ENCODE data around the gene TGFBR2.

Gene TGFBR2

DNA sequence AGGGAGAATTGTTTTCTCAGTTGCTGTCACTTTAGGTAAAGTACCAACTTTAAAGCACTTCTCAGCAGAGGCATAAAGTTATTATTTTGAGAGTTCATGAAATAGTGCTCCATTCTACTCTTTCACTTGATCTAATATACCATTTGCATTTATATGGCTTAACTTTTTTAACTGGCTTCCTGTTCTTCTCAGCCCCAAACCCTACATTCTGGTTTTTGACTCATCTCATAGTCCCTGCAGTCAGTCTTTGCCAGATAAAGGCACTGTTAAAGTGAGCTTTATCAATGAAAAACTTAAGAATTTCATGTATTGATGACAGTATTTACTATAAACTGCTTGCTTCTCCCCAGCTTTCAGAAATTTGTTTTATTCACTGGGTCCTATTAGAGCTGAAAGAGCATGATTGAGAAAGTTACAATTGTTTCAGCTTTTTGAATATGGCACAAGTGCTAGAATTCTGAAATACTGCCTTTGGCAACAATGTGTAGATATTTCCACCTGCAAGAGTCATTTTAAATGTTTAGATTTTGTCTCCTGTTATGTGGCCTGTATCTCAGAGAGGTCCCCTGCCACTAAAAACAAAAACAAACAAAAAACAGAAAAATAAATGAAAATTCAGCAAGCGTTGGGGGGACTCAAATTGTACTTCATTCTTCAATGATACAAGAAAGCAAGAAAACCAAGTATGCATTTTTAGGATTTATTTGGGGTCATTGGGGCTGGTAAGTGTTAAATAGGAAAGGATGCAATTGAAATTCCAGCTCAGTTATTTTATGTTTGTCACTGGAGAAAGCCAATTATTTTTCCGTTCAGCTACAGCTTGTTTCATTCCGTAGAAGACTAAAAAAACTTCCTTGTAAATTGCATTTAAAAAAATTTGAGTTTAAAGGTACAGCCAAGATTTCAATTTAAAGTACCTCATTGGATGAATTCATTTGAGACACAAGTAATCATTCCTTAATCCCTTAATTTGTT, 28.6 kb downstream of the TGFBR2 start:
- peak overlapping the region; percentile 84 for H3K27ac Mint-ChIP-seq (ENCODE audit: low read depth)
- no peaks in the 10 kb centered on the region for H3K27me3 Mint-ChIP-seq
- DNase-seq (ENCODE audit: low spot score in 2 of 2) (no peak), ATAC-seq (replicated peaks; ENCODE audit: extremely low read depth, poor library complexity, severe bottlenecking) (no peak)
- H3K4me1 Mint-ChIP-seq = peaks cover 86% of the 10 kb centered on the region
- peaks cover 20% of the 10 kb centered on the region for H3K36me3 Mint-ChIP-seq (ENCODE audit: insufficient read depth)
- H3K4me3 Mint-ChIP-seq = peak overlapping the region; percentile 70
- H3K9me3 Mint-ChIP-seq = peaks cover 5% of the 10 kb centered on the region

DNA sequence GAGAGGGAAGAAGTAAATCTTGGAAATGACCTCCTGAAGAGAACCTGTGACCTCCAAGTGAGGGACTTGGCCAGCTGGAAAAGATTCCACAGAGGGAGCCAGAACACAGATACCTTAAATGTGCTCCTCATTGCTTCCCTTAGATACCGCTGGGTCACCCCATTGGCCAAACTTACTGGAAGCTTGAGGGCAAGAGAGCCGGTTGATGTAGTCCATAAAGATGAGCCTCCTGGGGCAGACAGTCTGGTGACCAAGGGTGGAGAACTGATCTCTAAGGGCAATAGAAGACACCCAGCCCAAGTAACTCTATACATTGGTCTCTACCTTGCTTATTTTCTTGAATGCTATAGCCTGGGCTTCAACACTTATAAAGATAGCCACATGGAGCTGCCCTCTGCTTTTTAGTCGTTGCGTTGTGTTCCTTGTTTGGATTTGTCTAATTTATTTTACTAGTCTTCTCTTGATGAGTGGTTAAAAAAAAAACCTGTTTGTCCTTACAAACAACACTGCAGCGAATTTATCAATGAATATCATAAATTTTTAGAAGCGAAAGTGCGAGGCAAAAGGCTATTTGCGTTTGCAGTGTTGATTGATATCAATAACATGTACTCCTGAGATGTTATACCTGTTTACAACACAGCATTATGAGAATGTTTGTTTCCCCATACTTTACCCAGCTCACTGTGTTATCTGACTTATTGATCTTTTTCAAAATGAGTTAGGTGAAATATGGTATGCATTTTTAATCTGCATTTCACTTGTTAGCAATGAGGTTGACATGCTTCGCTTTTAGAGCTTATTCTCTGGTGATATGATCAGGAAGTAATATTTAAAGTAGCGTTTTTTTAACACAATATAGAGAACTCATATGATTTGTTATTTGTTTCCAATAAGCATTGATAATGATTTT, 31.2 kb downstream of the TGFBR2 start:
- Mint-ChIP-seq H3K9me3 (peaks cover 5% of the 10 kb centered on the region), H3K4me1 (peaks cover 87% of the 10 kb centered on the region), H3K27ac (ENCODE audit: low read depth) (peak overlapping the region; percentile 84), H3K27me3 (no peaks in the 10 kb centered on the region), H3K4me3 (peak overlapping the region; percentile 70), H3K36me3 (ENCODE audit: insufficient read depth) (peaks cover 17% of the 10 kb centered on the region)
- no peak for DNase-seq (ENCODE audit: low spot score in 2 of 2)
- no peak for ATAC-seq (replicated peaks; ENCODE audit: extremely low read depth, poor library complexity, severe bottlenecking)

DNA sequence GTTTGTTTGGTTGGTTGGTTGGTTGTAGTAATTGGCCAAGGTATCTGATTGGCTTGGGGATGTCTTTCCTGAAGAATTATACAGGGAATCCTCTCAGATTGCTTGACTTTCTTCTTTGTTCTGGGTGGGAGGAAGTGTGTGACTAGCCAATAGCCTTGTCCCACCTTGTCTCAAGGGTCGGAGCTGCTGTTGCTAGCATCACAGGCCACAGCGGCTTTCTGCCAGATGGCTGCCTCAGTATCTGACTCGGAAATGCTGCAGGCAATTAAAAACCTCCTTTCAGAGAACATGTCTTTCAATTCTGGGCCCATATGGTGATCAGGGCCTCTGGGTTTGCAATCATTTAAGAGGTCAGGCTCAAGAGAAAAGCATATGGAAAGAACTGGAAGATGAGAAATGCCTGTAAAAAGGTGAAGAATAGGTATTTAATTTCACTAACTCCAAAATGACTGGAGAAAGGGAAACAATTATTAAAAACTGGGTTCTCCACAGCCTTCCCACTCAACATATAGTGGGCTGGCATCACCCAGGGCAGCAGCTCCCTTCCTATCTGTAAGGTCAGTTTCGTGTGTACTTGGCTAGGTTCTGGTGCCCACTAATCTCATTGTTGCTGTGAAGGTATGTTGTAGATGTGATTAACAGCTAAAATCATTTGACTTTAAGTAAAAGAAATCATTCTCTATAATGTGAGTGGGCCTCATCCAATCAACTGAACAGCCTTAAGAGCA, 32.4 kb downstream of the TGFBR2 start:
- peaks cover 5% of the 10 kb centered on the region for H3K9me3 Mint-ChIP-seq
- DNase-seq (ENCODE audit: low spot score in 2 of 2) (no peak), ATAC-seq (replicated peaks; ENCODE audit: extremely low read depth, poor library complexity, severe bottlenecking) (no peak)
- H3K36me3 Mint-ChIP-seq (ENCODE audit: insufficient read depth) = peaks cover 13% of the 10 kb centered on the region
- peak overlapping the region; percentile 70 for H3K4me3 Mint-ChIP-seq
- H3K27me3 Mint-ChIP-seq = no peaks in the 10 kb centered on the region
- peaks cover 84% of the 10 kb centered on the region for H3K4me1 Mint-ChIP-seq
- peak overlapping the region; percentile 84 for H3K27ac Mint-ChIP-seq (ENCODE audit: low read depth)

DNA sequence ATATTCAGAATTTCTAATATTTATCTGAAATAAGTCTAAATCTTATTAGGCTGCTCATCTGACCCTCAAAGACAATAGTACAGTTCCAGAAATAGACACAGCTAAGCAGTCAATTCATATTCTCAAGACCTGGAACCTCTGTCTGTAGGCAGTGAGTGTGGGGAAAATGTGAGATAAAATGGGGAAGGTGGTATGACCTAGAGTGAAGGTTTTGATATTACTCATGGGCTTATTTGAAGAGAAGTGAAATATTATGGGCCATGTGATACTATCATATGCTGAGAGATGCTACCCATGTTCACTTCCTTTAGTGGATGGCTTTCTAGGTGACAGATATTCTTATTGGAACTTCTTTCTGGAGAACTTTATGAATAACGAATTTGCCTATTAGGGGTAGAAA, 33.5 kb downstream of the TGFBR2 start:
- ATAC-seq (replicated peaks; ENCODE audit: extremely low read depth, poor library complexity, severe bottlenecking) = peak; percentile 45
- peaks cover 87% of the 10 kb centered on the region for H3K4me1 Mint-ChIP-seq
- H3K9me3 Mint-ChIP-seq = peaks cover 5% of the 10 kb centered on the region
- H3K4me3 Mint-ChIP-seq = peak overlapping the region; percentile 70
- peak overlapping the region; percentile 84 for H3K27ac Mint-ChIP-seq (ENCODE audit: low read depth)
- DNase-seq (ENCODE audit: low spot score in 2 of 2) = no peak
- no peaks in the 10 kb centered on the region for H3K27me3 Mint-ChIP-seq
- H3K36me3 Mint-ChIP-seq (ENCODE audit: insufficient read depth) = peaks cover 16% of the 10 kb centered on the region

DNA sequence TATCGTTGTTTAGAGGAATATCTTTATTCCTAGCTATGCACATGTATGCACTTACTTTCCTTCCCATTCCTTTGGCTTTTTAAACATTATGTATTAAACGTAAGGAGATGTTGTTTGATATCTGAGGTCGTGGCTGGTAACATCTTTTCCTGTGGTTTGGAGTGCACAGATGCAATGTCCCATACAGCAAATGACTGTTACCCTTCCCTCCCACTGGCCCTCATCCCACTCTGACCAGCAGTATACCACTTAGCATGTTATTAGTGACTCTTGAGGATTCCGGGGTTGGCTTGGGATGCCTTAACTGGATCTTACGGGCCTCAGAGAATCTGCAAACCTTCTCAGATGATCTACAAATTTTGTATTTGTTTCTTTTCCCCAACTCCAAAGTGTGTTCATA, 34.5 kb downstream of the TGFBR2 start:
- H3K36me3 Mint-ChIP-seq (ENCODE audit: insufficient read depth) = peaks cover 16% of the 10 kb centered on the region
- H3K27me3 Mint-ChIP-seq = no peaks in the 10 kb centered on the region
- DNase-seq (ENCODE audit: low spot score in 2 of 2) (no peak), ATAC-seq (replicated peaks; ENCODE audit: extremely low read depth, poor library complexity, severe bottlenecking) (no peak)
- peaks cover 5% of the 10 kb centered on the region for H3K9me3 Mint-ChIP-seq
- H3K27ac Mint-ChIP-seq (ENCODE audit: low read depth) = peak overlapping the region; percentile 84
- H3K4me1 Mint-ChIP-seq = peaks cover 85% of the 10 kb centered on the region
- peak overlapping the region; percentile 66 for H3K4me3 Mint-ChIP-seq

DNA sequence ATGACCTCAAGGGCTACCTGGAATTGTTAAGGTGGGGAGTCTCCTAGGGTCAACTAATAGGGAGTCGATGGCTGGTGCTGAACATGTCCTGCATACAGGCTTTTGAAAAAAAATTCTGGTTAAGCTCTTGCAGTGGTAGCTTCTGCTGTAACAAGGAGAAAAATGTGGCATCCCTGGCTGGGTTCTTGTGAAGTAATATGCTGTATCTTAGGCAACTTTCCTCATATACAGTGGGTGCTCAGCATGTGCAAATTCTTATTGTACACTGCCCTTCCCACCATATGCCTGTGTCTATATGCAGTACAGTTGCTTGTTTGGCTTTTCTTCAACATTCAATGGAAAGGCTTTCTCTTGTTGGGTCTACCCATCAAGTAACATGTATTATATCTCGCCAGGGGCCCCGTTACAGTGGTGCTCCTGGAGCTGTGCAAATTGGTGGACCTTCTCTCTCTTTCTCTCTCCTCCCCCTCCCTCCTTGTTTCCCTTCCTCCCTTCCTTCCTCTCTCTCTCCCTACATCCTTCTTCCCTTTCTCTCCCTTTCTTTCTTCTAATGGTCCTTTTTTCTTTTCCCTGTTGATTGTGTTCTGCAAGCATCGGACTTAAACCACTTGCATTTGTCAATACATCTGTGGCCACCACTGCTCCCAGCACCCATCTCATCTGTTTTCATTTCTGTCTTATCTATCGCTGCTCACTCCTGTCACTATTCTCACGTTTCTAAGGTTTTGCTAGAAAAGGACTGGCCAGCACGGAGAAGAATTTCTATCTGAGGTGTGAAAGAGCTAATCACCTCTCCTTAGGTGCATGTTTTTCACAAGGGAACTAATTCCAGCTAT, 35.2 kb downstream of the TGFBR2 start:
- Mint-ChIP-seq H3K4me1 (peaks cover 85% of the 10 kb centered on the region), H3K4me3 (peak overlapping the region; percentile 66), H3K36me3 (ENCODE audit: insufficient read depth) (peaks cover 23% of the 10 kb centered on the region), H3K27ac (ENCODE audit: low read depth) (peak overlapping the region; percentile 84), H3K9me3 (peaks cover 5% of the 10 kb centered on the region), H3K27me3 (no peaks in the 10 kb centered on the region)
- ATAC-seq (replicated peaks; ENCODE audit: extremely low read depth, poor library complexity, severe bottlenecking) (no peak), DNase-seq (ENCODE audit: low spot score in 2 of 2) (no peak)

DNA sequence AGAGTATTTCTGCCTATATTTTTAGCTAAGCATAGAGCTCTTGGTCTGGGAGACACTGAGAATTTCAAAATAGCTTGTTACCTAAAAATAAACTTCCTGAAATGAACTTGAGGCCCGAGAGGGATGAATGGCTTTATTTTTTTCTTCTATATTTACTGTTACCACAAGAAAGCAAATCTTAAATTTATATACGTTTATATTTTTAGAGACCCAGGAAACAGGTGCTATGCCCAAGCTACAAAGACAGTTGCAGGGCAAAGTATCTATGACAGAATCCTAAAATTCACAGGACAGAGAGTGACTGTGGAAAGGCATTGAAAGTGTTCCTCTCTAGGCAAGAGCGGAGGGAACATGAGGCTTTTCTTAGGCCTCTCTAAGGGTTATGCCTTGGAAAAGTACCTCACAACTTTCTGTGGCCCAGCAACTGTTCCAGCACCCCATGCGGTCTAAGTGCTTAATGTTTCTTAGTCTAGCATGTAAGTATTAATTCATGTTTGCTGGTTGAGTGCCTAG, 36.5 kb downstream of the TGFBR2 start:
- Mint-ChIP-seq H3K4me3 (peak overlapping the region; percentile 78), H3K9me3 (no peaks in the 10 kb centered on the region), H3K4me1 (peaks cover 77% of the 10 kb centered on the region), H3K36me3 (ENCODE audit: insufficient read depth) (peaks cover 26% of the 10 kb centered on the region), H3K27me3 (no peaks in the 10 kb centered on the region), H3K27ac (ENCODE audit: low read depth) (peak overlapping the region; percentile 84)
- ATAC-seq (replicated peaks; ENCODE audit: extremely low read depth, poor library complexity, severe bottlenecking) (no peak), DNase-seq (ENCODE audit: low spot score in 2 of 2) (no peak)

DNA sequence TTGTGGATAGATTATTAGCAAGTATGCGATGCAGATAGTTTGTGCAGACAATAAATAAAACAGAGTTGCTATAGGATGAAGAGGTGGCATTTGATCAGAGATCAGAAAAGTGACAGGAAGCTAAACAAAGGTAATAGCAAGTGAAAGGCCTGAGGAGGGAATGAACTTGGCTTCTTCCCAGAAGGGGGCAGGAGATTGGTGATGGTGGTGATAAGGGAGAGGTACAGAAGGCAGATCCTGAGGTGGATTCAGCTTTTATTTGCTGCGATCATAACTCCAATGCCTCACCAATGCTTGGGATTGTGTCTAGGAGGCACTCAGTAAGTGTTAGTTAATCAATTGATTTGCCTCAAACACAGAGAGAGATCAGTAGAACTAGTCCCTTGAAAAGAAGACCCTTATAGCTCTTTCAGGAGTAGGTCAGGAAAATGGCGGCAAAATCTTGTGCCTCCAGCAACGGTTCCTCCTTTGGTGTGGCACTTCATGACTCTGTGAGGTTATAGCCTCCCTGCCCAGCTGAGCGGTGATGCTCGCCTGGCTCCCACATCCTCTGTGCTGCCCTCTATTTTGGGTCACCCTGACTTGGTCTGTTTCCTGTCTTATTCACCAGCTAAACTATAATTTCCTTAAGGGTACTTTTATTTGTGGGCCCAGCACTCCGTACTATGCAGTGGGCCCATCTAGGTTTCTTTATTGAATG, 37.5 kb downstream of the TGFBR2 start:
- Mint-ChIP-seq H3K9me3 (no peaks in the 10 kb centered on the region), H3K36me3 (ENCODE audit: insufficient read depth) (peaks cover 36% of the 10 kb centered on the region), H3K4me1 (peaks cover 75% of the 10 kb centered on the region), H3K27ac (ENCODE audit: low read depth) (peak overlapping the region; percentile 84), H3K4me3 (peak overlapping the region; percentile 78), H3K27me3 (no peaks in the 10 kb centered on the region)
- DNase-seq (ENCODE audit: low spot score in 2 of 2) = peak in 1 of 2 donors; percentile 57
- peak; percentile 73 for ATAC-seq (replicated peaks; ENCODE audit: extremely low read depth, poor library complexity, severe bottlenecking)

DNA sequence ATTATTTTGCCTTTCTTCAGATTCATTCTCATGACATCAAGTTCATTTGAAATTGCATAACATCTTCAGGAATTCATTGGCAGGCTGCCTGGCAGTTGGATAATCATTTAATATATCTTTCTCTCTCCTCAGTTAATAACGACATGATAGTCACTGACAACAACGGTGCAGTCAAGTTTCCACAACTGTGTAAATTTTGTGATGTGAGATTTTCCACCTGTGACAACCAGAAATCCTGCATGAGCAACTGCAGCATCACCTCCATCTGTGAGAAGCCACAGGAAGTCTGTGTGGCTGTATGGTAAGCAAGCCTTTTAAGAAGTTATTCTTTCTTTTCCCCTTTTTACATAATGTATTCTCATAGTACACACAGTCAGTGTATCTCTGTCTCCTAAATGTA, 38.2 kb downstream of the TGFBR2 start:
- Mint-ChIP-seq H3K27me3 (no peaks in the 10 kb centered on the region), H3K9me3 (no peaks in the 10 kb centered on the region), H3K4me3 (peak overlapping the region; percentile 78), H3K27ac (ENCODE audit: low read depth) (peak overlapping the region; percentile 84), H3K36me3 (ENCODE audit: insufficient read depth) (peaks cover 42% of the 10 kb centered on the region), H3K4me1 (peaks cover 76% of the 10 kb centered on the region)
- ATAC-seq (replicated peaks; ENCODE audit: extremely low read depth, poor library complexity, severe bottlenecking) (peak; percentile 76), DNase-seq (ENCODE audit: low spot score in 2 of 2) (peak in 1 of 2 donors; percentile 52)

DNA sequence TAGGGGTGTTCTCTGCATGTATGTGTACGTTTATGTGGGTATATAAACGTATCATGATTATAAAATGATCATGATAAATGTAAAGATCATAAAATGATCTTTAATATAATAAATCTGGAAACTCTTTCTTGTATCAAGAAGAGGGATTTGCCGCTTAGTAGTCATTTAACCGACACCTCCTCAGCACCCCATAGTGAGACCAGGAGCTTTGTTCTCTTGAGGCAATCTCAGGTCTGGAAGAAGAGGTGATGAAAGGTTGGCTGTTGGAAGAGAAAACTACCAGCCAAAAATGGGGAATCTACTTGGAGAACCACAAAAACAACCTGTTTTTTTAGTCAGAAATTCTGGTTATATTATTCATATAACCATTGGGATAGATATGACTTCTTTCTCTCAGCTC, 38.7 kb downstream of the TGFBR2 start:
- H3K36me3 Mint-ChIP-seq (ENCODE audit: insufficient read depth) = peaks cover 47% of the 10 kb centered on the region
- H3K27me3 Mint-ChIP-seq = no peaks in the 10 kb centered on the region
- H3K4me1 Mint-ChIP-seq = peaks cover 76% of the 10 kb centered on the region
- peak overlapping the region; percentile 84 for H3K27ac Mint-ChIP-seq (ENCODE audit: low read depth)
- no peaks in the 10 kb centered on the region for H3K9me3 Mint-ChIP-seq
- ATAC-seq (replicated peaks; ENCODE audit: extremely low read depth, poor library complexity, severe bottlenecking) (no peak), DNase-seq (ENCODE audit: low spot score in 2 of 2) (no peak)
- peak overlapping the region; percentile 78 for H3K4me3 Mint-ChIP-seq
